ENCODE results near the gene PDZRN4. TPM values are rescaled to one million over a fixed set of nuclear protein-coding genes. Genes with fewer than 3 reads are reported as not detected.

Gene PDZRN4
- total and polyA plus RNA-seq, 2 of the 4 experiments (the other 2 are of a cell fraction) = not detected

DNA sequence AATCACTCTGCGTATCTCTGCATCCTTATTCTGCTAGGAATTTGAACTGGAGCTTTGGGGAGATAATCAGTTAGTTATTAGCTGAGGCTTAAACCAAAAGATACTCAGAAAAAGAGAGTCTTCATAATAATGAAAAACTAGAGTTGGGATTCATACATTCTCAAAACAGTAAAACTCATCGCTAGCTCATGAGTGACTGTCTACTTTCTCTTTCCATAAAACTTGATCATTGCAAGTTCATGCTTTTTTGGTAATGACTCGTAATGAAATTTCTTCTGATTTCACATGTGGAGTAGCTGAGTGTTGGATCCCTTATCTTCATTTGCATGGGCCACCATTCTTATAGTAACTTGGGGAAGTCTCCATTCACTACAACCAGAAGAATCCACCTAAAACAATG, 397.7 kb downstream of the PDZRN4 start:
- H4K5ac ChIP-seq (ENCODE audit: low read depth, low read length) = no peak overlapping the region
- H4K20me1 ChIP-seq (ENCODE audit: insufficient read depth, low read length) = no peaks in the 10 kb centered on the region
- H3K4me3 ChIP-seq (ENCODE audit: insufficient read depth, low read depth, low read length) = no peak overlapping the region
- no peak overlapping the region for H3K9ac ChIP-seq (ENCODE audit: low read depth, low read length)
- no peaks in the 10 kb centered on the region for H3K9me1 ChIP-seq (ENCODE audit: insufficient read depth, low read length)
- no TSS peak for BruUV-seq (replicated peaks)
- dilution Hi-C loops (cut with HindIII; ENCODE audit: low sequenced_read_pairs, unreplicated experiment) = no loop called here
- ChIA-PET POLR2A (ENCODE audit: unreplicated experiment) (no interaction called here), CTCF (no interaction called here)
- intact Hi-C loops (cut with micrococcal nuclease) = no loop called here
- DNase-seq (no peak), ATAC-seq (ENCODE audit: low read depth) (no peak)
- no peak overlapping the region for H3K27ac ChIP-seq (ENCODE audit: insufficient read depth, low read length)
- TF ChIP-seq MXI1 (IDR thresholded peaks at IDR 0.05; ENCODE audit: borderline replicate concordance, low read depth, low read length) (no peak), FOS (IDR thresholded peaks at IDR 0.05; ENCODE audit: low read depth, low read length) (no peak), RAD21 (IDR thresholded peaks at IDR 0.05; ENCODE audit: low read length) (no peak), RFX5 (IDR thresholded peaks at IDR 0.05; ENCODE audit: low read depth, low read length) (no peak), MAFK (IDR thresholded peaks at IDR 0.05; ENCODE audit: low read depth, low read length) (no peak), USF2 (IDR thresholded peaks at IDR 0.05; ENCODE audit: low read depth, low read length) (no peak), SMC3 (IDR thresholded peaks at IDR 0.05; ENCODE audit: low read depth, low read length) (no peak), NFE2L2 (IDR thresholded peaks at IDR 0.05; ENCODE audit: low read depth, low read length) (no peak), RCOR1 (IDR thresholded peaks at IDR 0.05; ENCODE audit: insufficient replicate concordance, low read length) (no peak), CHD1 (IDR thresholded peaks at IDR 0.05; ENCODE audit: low read depth, low read length) (no peak), CEBPB (IDR thresholded peaks at IDR 0.05; ENCODE audit: low read depth, low read length) (no peak), MAZ (IDR thresholded peaks at IDR 0.05; ENCODE audit: borderline replicate concordance, low read depth, low read length) (no peak), POLR2A (IDR thresholded peaks at IDR 0.05; ENCODE audit: low read depth, low read length) (no peak), BHLHE40 (IDR thresholded peaks at IDR 0.05; ENCODE audit: low read depth, low read length) (no peak)
- TF ChIP-seq, protein P1, sequence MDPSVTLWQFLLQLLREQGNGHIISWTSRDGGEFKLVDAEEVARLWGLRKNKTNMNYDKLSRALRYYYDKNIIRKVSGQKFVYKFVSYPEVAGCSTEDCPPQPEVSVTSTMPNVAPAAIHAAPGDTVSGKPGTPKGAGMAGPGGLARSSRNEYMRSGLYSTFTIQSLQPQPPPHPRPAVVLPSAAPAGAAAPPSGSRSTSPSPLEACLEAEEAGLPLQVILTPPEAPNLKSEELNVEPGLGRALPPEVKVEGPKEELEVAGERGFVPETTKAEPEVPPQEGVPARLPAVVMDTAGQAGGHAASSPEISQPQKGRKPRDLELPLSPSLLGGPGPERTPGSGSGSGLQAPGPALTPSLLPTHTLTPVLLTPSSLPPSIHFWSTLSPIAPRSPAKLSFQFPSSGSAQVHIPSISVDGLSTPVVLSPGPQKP (IDR thresholded peaks at IDR 0.05; ENCODE audit: borderline replicate concordance, low read depth, low read length) = no peak
- TF ChIP-seq, protein P2, sequence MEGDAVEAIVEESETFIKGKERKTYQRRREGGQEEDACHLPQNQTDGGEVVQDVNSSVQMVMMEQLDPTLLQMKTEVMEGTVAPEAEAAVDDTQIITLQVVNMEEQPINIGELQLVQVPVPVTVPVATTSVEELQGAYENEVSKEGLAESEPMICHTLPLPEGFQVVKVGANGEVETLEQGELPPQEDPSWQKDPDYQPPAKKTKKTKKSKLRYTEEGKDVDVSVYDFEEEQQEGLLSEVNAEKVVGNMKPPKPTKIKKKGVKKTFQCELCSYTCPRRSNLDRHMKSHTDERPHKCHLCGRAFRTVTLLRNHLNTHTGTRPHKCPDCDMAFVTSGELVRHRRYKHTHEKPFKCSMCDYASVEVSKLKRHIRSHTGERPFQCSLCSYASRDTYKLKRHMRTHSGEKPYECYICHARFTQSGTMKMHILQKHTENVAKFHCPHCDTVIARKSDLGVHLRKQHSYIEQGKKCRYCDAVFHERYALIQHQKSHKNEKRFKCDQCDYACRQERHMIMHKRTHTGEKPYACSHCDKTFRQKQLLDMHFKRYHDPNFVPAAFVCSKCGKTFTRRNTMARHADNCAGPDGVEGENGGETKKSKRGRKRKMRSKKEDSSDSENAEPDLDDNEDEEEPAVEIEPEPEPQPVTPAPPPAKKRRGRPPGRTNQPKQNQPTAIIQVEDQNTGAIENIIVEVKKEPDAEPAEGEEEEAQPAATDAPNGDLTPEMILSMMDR (conservative IDR thresholded peaks at IDR 0.05; ENCODE audit: low read depth, low read length) = no peak
- H3K14ac ChIP-seq (replicated peaks; ENCODE audit: low read depth, low read length) = no peak overlapping the region
- no peaks in the 10 kb centered on the region for H3K79me1 ChIP-seq (ENCODE audit: low read depth in 1 of 2, low read length in 2 of 2)
- no peaks in the 10 kb centered on the region for H3K4me1 ChIP-seq (ENCODE audit: control insufficient read depth, insufficient read depth, low read length)
- H2BK120ac ChIP-seq (ENCODE audit: low read depth, low read length) = no peak overlapping the region
- H3K18ac ChIP-seq (ENCODE audit: low read depth, low read length) = no peak overlapping the region
- no peak overlapping the region for H2BK5ac ChIP-seq (ENCODE audit: low read depth, low read length, poor library complexity, severe bottlenecking)
- H3K36me3 ChIP-seq (ENCODE audit: control insufficient read depth, insufficient read depth, low read length) = no peaks in the 10 kb centered on the region
- no peak overlapping the region for H2AK9ac ChIP-seq (replicated peaks; ENCODE audit: low read depth, low read length, poor library complexity)
- H3K23ac ChIP-seq (ENCODE audit: low read depth, low read length) = no peak overlapping the region
- H3K56ac ChIP-seq (ENCODE audit: extremely low read depth, insufficient read depth, low read length) = no peak overlapping the region
- H3K4me2 ChIP-seq (ENCODE audit: low read depth, low read length) = no peak overlapping the region
- no peak overlapping the region for H4K91ac ChIP-seq (ENCODE audit: insufficient read depth, low read depth, low read length)
- in situ Hi-C loops (cut with MboI; ENCODE audit: low sequenced_read_pairs) = no loop called here
- no peak overlapping the region for H2AFZ ChIP-seq (replicated peaks; ENCODE audit: low read length, poor library complexity)
- no CpG with 5 or more reads among the region's 3 CpGs for WGBS, 2 experiments (ENCODE audit: extremely low coverage in 2 of 2, insufficient read length in 1 of 2)
- H3K4ac ChIP-seq (ENCODE audit: low read depth, low read length) = no peak overlapping the region
- H2BK15ac ChIP-seq (ENCODE audit: low read depth, low read length) = no peak overlapping the region
- H2AK5ac ChIP-seq (ENCODE audit: low read depth, low read length) = no peak overlapping the region
- H2BK20ac ChIP-seq (ENCODE audit: low read depth, low read length) = no peak overlapping the region
- H3K9me3 ChIP-seq (ENCODE audit: control insufficient read depth, insufficient read depth, low read length) = no peaks in the 10 kb centered on the region
- no peak overlapping the region for H4K8ac ChIP-seq (ENCODE audit: low read depth in 2 of 2, low read length in 2 of 2)
- H3K27me3 ChIP-seq (ENCODE audit: control insufficient read depth, insufficient read depth, low read length) = no peaks in the 10 kb centered on the region

Measured in IMR-90 (cell line).